Measurements from ENCODE around the gene GFI1B. TPM values are rescaled to one million over a fixed set of nuclear protein-coding genes. Genes with fewer than 3 reads are reported as not detected.

The GFI1B gene
- total RNA-seq, 1 donor from 2014 or later = not detected

GRCh38 chr9:133003071-133003461 lies 24.6 kb downstream of the GFI1B start:
- Histone ChIP-seq H3K4me1 (ENCODE audit: insufficient read depth, low read length) (no peaks in the 10 kb centered on the region), H4K20me1 (ENCODE audit: insufficient read depth, low read length) (no peaks in the 10 kb centered on the region), H3K79me2 (ENCODE audit: insufficient read depth, low read length) (no peaks in the 10 kb centered on the region), H3K9ac (ENCODE audit: low read length) (no peak overlapping the region), H3K27ac (ENCODE audit: low read depth, low read length) (no peak overlapping the region), H3K4me3 (ENCODE audit: insufficient read depth, low read depth, low read length) (no peak overlapping the region), H3K4me2 (ENCODE audit: low read length) (no peak overlapping the region), H3K36me3 (ENCODE audit: insufficient read depth, low read length) (no peaks in the 10 kb centered on the region), H3K27me3 (ENCODE audit: insufficient read depth, low read length) (peaks cover 10% of the 10 kb centered on the region), H2AFZ (ENCODE audit: low read depth, low read length) (no peak overlapping the region), H3K9me3 (ENCODE audit: insufficient read depth, low read depth, low read length) (peaks cover 3% of the 10 kb centered on the region)
- H3K36me3 Mint-ChIP-seq (ENCODE audit: low read depth, unreplicated experiment) = no peaks in the 10 kb centered on the region
- no peak for FAIRE-seq
- H3K9me3 Mint-ChIP-seq (ENCODE audit: unreplicated experiment) = peaks cover 4% of the 10 kb centered on the region
- no peak overlapping the region for H3K4me3 Mint-ChIP-seq (ENCODE audit: unreplicated experiment)
- H3K27me3 Mint-ChIP-seq (ENCODE audit: low read depth, unreplicated experiment) = peaks cover 47% of the 10 kb centered on the region
- no peak overlapping the region for H3K27ac Mint-ChIP-seq (ENCODE audit: unreplicated experiment)
- peaks cover 2% of the 10 kb centered on the region for H3K4me1 Mint-ChIP-seq (ENCODE audit: low read depth, unreplicated experiment)
- DNase-seq (ENCODE audit: low read depth) = no peak
- TF ChIP-seq EZH2 (IDR thresholded peaks at IDR 0.05; ENCODE audit: insufficient read depth, low read length) (no peak), CTCF (IDR thresholded peaks at IDR 0.05; ENCODE audit: insufficient read depth, low read depth, low read length) (no peak)

- Histone ChIP-seq H3K9me3 (ENCODE audit: insufficient read depth, low read depth, low read length) (peaks cover 3% of the 10 kb centered on the region), H3K36me3 (ENCODE audit: insufficient read depth, low read length) (no peaks in the 10 kb centered on the region), H2AFZ (ENCODE audit: low read depth, low read length) (no peak overlapping the region), H3K27me3 (ENCODE audit: insufficient read depth, low read length) (peaks cover 12% of the 10 kb centered on the region), H3K4me2 (ENCODE audit: low read length) (no peak overlapping the region), H3K27ac (ENCODE audit: low read depth, low read length) (no peak overlapping the region), H3K4me3 (ENCODE audit: insufficient read depth, low read depth, low read length) (no peak overlapping the region), H4K20me1 (ENCODE audit: insufficient read depth, low read length) (no peaks in the 10 kb centered on the region), H3K4me1 (ENCODE audit: insufficient read depth, low read length) (no peaks in the 10 kb centered on the region), H3K79me2 (ENCODE audit: insufficient read depth, low read length) (no peaks in the 10 kb centered on the region), H3K9ac (ENCODE audit: low read length) (no peak overlapping the region)
- DNase-seq (ENCODE audit: low read depth) (no peak), FAIRE-seq (no peak)
- Mint-ChIP-seq H3K4me1 (ENCODE audit: low read depth, unreplicated experiment) (peaks cover 2% of the 10 kb centered on the region), H3K4me3 (ENCODE audit: unreplicated experiment) (no peak overlapping the region), H3K27ac (ENCODE audit: unreplicated experiment) (no peak overlapping the region), H3K27me3 (ENCODE audit: low read depth, unreplicated experiment) (peaks cover 50% of the 10 kb centered on the region), H3K36me3 (ENCODE audit: low read depth, unreplicated experiment) (no peaks in the 10 kb centered on the region), H3K9me3 (ENCODE audit: unreplicated experiment) (peaks cover 4% of the 10 kb centered on the region)
- no peak for TF ChIP-seq CTCF (IDR thresholded peaks at IDR 0.05; ENCODE audit: insufficient read depth, low read depth, low read length)
- TF ChIP-seq EZH2 (IDR thresholded peaks at IDR 0.05; ENCODE audit: insufficient read depth, low read length) = no peak
Observed at GRCh38 chr9:133003671-133004090, 25.2 kb downstream of the GFI1B start.

- peaks cover 4% of the 10 kb centered on the region for H3K9me3 Mint-ChIP-seq (ENCODE audit: unreplicated experiment)
- TF ChIP-seq EZH2 (IDR thresholded peaks at IDR 0.05; ENCODE audit: insufficient read depth, low read length) = no peak
- no peak for TF ChIP-seq CTCF (IDR thresholded peaks at IDR 0.05; ENCODE audit: insufficient read depth, low read depth, low read length)
Observed at GRCh38 chr9:133004091-133004998, 25.9 kb downstream of the GFI1B start.

More at GRCh38 chr9:133004091-133004998, 25.9 kb downstream of the GFI1B start:
- Histone ChIP-seq H2AFZ (ENCODE audit: low read depth, low read length) (no peak overlapping the region), H3K9ac (ENCODE audit: low read length) (no peak overlapping the region), H3K4me2 (ENCODE audit: low read length) (no peak overlapping the region), H3K27me3 (ENCODE audit: insufficient read depth, low read length) (peaks cover 15% of the 10 kb centered on the region), H4K20me1 (ENCODE audit: insufficient read depth, low read length) (no peaks in the 10 kb centered on the region), H3K36me3 (ENCODE audit: insufficient read depth, low read length) (no peaks in the 10 kb centered on the region), H3K4me3 (ENCODE audit: insufficient read depth, low read depth, low read length) (no peak overlapping the region), H3K27ac (ENCODE audit: low read depth, low read length) (no peak overlapping the region), H3K4me1 (ENCODE audit: insufficient read depth, low read length) (no peaks in the 10 kb centered on the region), H3K9me3 (ENCODE audit: insufficient read depth, low read depth, low read length) (peaks cover 3% of the 10 kb centered on the region), H3K79me2 (ENCODE audit: insufficient read depth, low read length) (no peaks in the 10 kb centered on the region)
- Mint-ChIP-seq H3K27ac (ENCODE audit: unreplicated experiment) (no peak overlapping the region), H3K36me3 (ENCODE audit: low read depth, unreplicated experiment) (no peaks in the 10 kb centered on the region), H3K4me1 (ENCODE audit: low read depth, unreplicated experiment) (peaks cover 2% of the 10 kb centered on the region), H3K4me3 (ENCODE audit: unreplicated experiment) (no peak overlapping the region), H3K27me3 (ENCODE audit: low read depth, unreplicated experiment) (peaks cover 49% of the 10 kb centered on the region)
- no peak for FAIRE-seq
- no peak for DNase-seq (ENCODE audit: low read depth)
